Measurements from ENCODE around the gene CEMP1. TPM values are rescaled to one million over a fixed set of nuclear protein-coding genes. Genes with fewer than 3 reads are reported as not detected.
"Not testable (repeated sequence)": the region's sequence is repeated elsewhere in the genome, so short reads cannot be mapped to it uniquely, and the experiment has no call there.

Gene CEMP1
- not detected in 2 replicates for total RNA-seq (2014; rRNA removed; shearing (Covaris generic); ENCODE audit: low replicate concordance)

GRCh38 chr16:2531371-2531695 lies at the start of gene CEMP1:
Gene CEMP1, minus strand, starts transcription at chr16:2531408. Its CDS starts 335 bp downstream, at chr16:2531073.
- no peaks in the 10 kb centered on the region for H3K27me3 ChIP-seq
- peaks cover 36% of the 10 kb centered on the region for H3K36me3 ChIP-seq
- peak within 1 kb of the TSS; percentile 46 for H3K4me3 ChIP-seq
- no peak for DNase-seq
- no peaks in the 10 kb centered on the region for H3K9me3 ChIP-seq

- not testable (repeated sequence) for H3K9me3 ChIP-seq, DNase-seq, H3K27me3 ChIP-seq, H3K36me3 ChIP-seq, H3K4me3 ChIP-seq
Observed at GRCh38 chr16:2580818-2581217, 49.6 kb upstream of the CEMP1 start.

GRCh38 chr16:2580143-2580542 lies 48.9 kb upstream of the CEMP1 start:
- not testable (repeated sequence) for DNase-seq, H3K4me3 ChIP-seq, H3K27me3 ChIP-seq, H3K9me3 ChIP-seq, H3K36me3 ChIP-seq

GRCh38 chr16:2578905-2579304 lies 47.7 kb upstream of the CEMP1 start:
- H3K27me3 ChIP-seq, DNase-seq, H3K4me3 ChIP-seq, H3K9me3 ChIP-seq, H3K36me3 ChIP-seq: not testable (repeated sequence)

GRCh38 chr16:2577044-2577443 lies 45.8 kb upstream of the CEMP1 start:
- not testable (repeated sequence) for H3K27me3 ChIP-seq, H3K9me3 ChIP-seq, DNase-seq, H3K36me3 ChIP-seq, H3K4me3 ChIP-seq

GRCh38 chr16:2575839-2576238 lies 44.6 kb upstream of the CEMP1 start:
- H3K36me3 ChIP-seq, H3K9me3 ChIP-seq, H3K27me3 ChIP-seq, DNase-seq, H3K4me3 ChIP-seq: not testable (repeated sequence)

- H3K27me3 ChIP-seq, H3K36me3 ChIP-seq, H3K4me3 ChIP-seq, H3K9me3 ChIP-seq, DNase-seq: not testable (repeated sequence)
Observed at GRCh38 chr16:2572704-2573103, 41.5 kb upstream of the CEMP1 start.

- DNase-seq, H3K36me3 ChIP-seq, H3K4me3 ChIP-seq, H3K27me3 ChIP-seq, H3K9me3 ChIP-seq: not testable (repeated sequence)
Observed at GRCh38 chr16:2568573-2568972, 37.4 kb upstream of the CEMP1 start.

GRCh38 chr16:2567506-2567905 lies 36.3 kb upstream of the CEMP1 start:
- not testable (repeated sequence) for H3K27me3 ChIP-seq, DNase-seq, H3K36me3 ChIP-seq, H3K9me3 ChIP-seq, H3K4me3 ChIP-seq

- H3K36me3 ChIP-seq, H3K27me3 ChIP-seq, H3K9me3 ChIP-seq, H3K4me3 ChIP-seq: not testable (repeated sequence)
- DNase-seq: peak; percentile 63
Observed at GRCh38 chr16:2560798-2561133, 29.6 kb upstream of the CEMP1 start.

GRCh38 chr16:2560131-2560797 lies 29.1 kb upstream of the CEMP1 start:
- not testable (repeated sequence) for H3K36me3 ChIP-seq, H3K4me3 ChIP-seq, H3K9me3 ChIP-seq, DNase-seq, H3K27me3 ChIP-seq

- H3K36me3 ChIP-seq, H3K27me3 ChIP-seq, H3K9me3 ChIP-seq, H3K4me3 ChIP-seq, DNase-seq: not testable (repeated sequence)
Observed at GRCh38 chr16:2557150-2557549, 25.9 kb upstream of the CEMP1 start.

- DNase-seq, H3K27me3 ChIP-seq, H3K36me3 ChIP-seq, H3K4me3 ChIP-seq, H3K9me3 ChIP-seq: not testable (repeated sequence)
Observed at GRCh38 chr16:2554709-2555425, 23.7 kb upstream of the CEMP1 start.

- not testable (repeated sequence) for H3K36me3 ChIP-seq, DNase-seq, H3K9me3 ChIP-seq, H3K4me3 ChIP-seq, H3K27me3 ChIP-seq
Observed at GRCh38 chr16:2551420-2551889, 20.2 kb upstream of the CEMP1 start.

GRCh38 chr16:2550283-2550878 lies 19.2 kb upstream of the CEMP1 start:
- H3K27me3 ChIP-seq, H3K4me3 ChIP-seq, DNase-seq, H3K9me3 ChIP-seq, H3K36me3 ChIP-seq: not testable (repeated sequence)

GRCh38 chr16:2543771-2544170 lies 12.6 kb upstream of the CEMP1 start:
- not testable (repeated sequence) for H3K4me3 ChIP-seq, H3K9me3 ChIP-seq, H3K36me3 ChIP-seq, H3K27me3 ChIP-seq, DNase-seq

- DNase-seq, H3K4me3 ChIP-seq, H3K9me3 ChIP-seq, H3K27me3 ChIP-seq, H3K36me3 ChIP-seq: not testable (repeated sequence)
Observed at GRCh38 chr16:2541409-2541808, 10.2 kb upstream of the CEMP1 start.

GRCh38 chr16:2540912-2541311 lies 9.7 kb upstream of the CEMP1 start:
- not testable (repeated sequence) for H3K27me3 ChIP-seq, H3K9me3 ChIP-seq, H3K4me3 ChIP-seq, DNase-seq, H3K36me3 ChIP-seq
